ENCODE results near the gene SYVN1. TPM values are rescaled to one million over a fixed set of nuclear protein-coding genes. Genes with fewer than 3 reads are reported as not detected.

SYVN1 gene
- total RNA-seq, 1 experiment from 2014 or later, result 51.5 TPM

DNA sequence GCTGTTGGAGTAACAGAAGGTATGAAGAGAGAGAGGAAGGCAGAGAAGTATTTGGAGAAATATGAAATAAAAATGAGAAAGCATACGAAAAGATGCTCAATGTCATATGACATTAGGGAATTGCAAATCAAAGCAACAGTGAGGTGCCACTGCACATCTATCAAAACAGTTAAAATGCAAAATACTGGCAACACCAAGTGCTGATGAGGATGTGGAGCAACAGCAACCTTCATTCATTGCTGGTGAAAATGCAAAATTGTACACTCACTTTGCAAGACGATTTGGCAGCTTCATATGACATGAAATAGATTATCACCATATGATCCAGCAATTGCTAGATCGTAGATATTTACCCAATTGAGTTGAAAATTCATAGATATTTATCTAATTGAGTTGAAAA lies 26.3 kb upstream of the SYVN1 start:
- H2AFZ ChIP-seq, result no peak overlapping the region
- no peaks in the 10 kb centered on the region for H3K9me3 ChIP-seq (ENCODE audit: insufficient read depth, low read depth)
- no peaks in the 10 kb centered on the region for H3K4me1 ChIP-seq (replicated peaks; ENCODE audit: insufficient read depth)
- ChIA-PET CTCF (no interaction called here), POLR2A (ENCODE audit: unreplicated experiment) (no interaction called here)
- H3K27ac ChIP-seq, result no peak overlapping the region
- H4K20me1 ChIP-seq (ENCODE audit: insufficient read depth), result no peaks in the 10 kb centered on the region
- no peaks in the 10 kb centered on the region for H3K9me2 ChIP-seq (ENCODE audit: insufficient read depth)
- TF ChIP-seq EZH2 (IDR thresholded peaks at IDR 0.05; ENCODE audit: low read depth) (no peak), CTCF (conservative IDR thresholded peaks at IDR 0.05) (no peak)
- no peaks in the 10 kb centered on the region for H3K36me3 ChIP-seq (ENCODE audit: low read depth)
- H3K4me3 ChIP-seq, result no peak overlapping the region
- DNase-seq, result no peak
- H3K4me2 ChIP-seq, result no peak overlapping the region
- H3K79me2 ChIP-seq (ENCODE audit: low read depth), result no peaks in the 10 kb centered on the region
- peaks cover 17% of the 10 kb centered on the region for H3F3A ChIP-seq (ENCODE audit: insufficient read depth, low read depth)
- no TSS peak for BruUV-seq (replicated peaks)
- no peaks in the 10 kb centered on the region for H3K27me3 ChIP-seq (ENCODE audit: insufficient read depth, low read depth)
- intact Hi-C loops (cut with micrococcal nuclease; ENCODE audit: unreplicated experiment), result no loop called here

- ChIA-PET POLR2A (ENCODE audit: unreplicated experiment) (no interaction called here), CTCF (no interaction called here)
- Histone ChIP-seq H3K36me3 (ENCODE audit: low read depth) (no peaks in the 10 kb centered on the region), H3K9me2 (ENCODE audit: insufficient read depth) (no peaks in the 10 kb centered on the region), H3K4me2 (no peak overlapping the region), H2AFZ (no peak overlapping the region), H4K20me1 (ENCODE audit: insufficient read depth) (no peaks in the 10 kb centered on the region), H3K9me3 (ENCODE audit: insufficient read depth, low read depth) (no peaks in the 10 kb centered on the region), H3F3A (ENCODE audit: insufficient read depth, low read depth) (peaks cover 16% of the 10 kb centered on the region), H3K4me3 (no peak overlapping the region), H3K27ac (no peak overlapping the region), H3K79me2 (ENCODE audit: low read depth) (no peaks in the 10 kb centered on the region), H3K4me1 (replicated peaks; ENCODE audit: insufficient read depth) (no peaks in the 10 kb centered on the region), H3K27me3 (ENCODE audit: insufficient read depth, low read depth) (no peaks in the 10 kb centered on the region)
- DNase-seq, result no peak
- TF ChIP-seq EZH2 (IDR thresholded peaks at IDR 0.05; ENCODE audit: low read depth) (no peak), CTCF (conservative IDR thresholded peaks at IDR 0.05) (no peak)
- intact Hi-C loops (cut with micrococcal nuclease; ENCODE audit: unreplicated experiment), result no loop called here
- BruUV-seq (replicated peaks), result no TSS peak
Measured at GRCh38 chr11:65159012-65159411, 24.7 kb upstream of the SYVN1 start.

- CTCF ChIA-PET, result interaction anchor here (0.6 kb wide), 1 partner anchor 88 kb away, joined by 4 read pairs; no protein-coding TSS in a partner anchor
- Histone ChIP-seq H3K4me3 (no peak overlapping the region), H4K20me1 (ENCODE audit: insufficient read depth) (no peaks in the 10 kb centered on the region), H3K36me3 (ENCODE audit: low read depth) (no peaks in the 10 kb centered on the region), H3K79me2 (ENCODE audit: low read depth) (no peaks in the 10 kb centered on the region), H2AFZ (no peak overlapping the region), H3K9me3 (ENCODE audit: insufficient read depth, low read depth) (no peaks in the 10 kb centered on the region), H3K4me1 (replicated peaks; ENCODE audit: insufficient read depth) (peaks cover 12% of the 10 kb centered on the region), H3K9me2 (ENCODE audit: insufficient read depth) (no peaks in the 10 kb centered on the region), H3K27me3 (ENCODE audit: insufficient read depth, low read depth) (no peaks in the 10 kb centered on the region), H3K27ac (no peak overlapping the region), H3K4me2 (no peak overlapping the region), H3F3A (ENCODE audit: insufficient read depth, low read depth) (peaks cover 24% of the 10 kb centered on the region)
- DNase-seq, result no peak
- POLR2A ChIA-PET (ENCODE audit: unreplicated experiment), result interaction anchor here (0.5 to 0.6 kb wide), 2 partner anchors 40 to 97 kb away, joined by 3 to 6 read pairs; partner anchors contain the start of gene ZNHIT2
- intact Hi-C loops (cut with micrococcal nuclease; ENCODE audit: unreplicated experiment), result no loop called here
- no TSS peak for BruUV-seq (replicated peaks)
- TF ChIP-seq EZH2 (IDR thresholded peaks at IDR 0.05; ENCODE audit: low read depth) (no peak), CTCF (conservative IDR thresholded peaks at IDR 0.05) (no peak)
Measured at GRCh38 chr11:65157336-65157735, 23.0 kb upstream of the SYVN1 start.
